HG02610 (cell line): ENCODE results near the gene CHST9.
"Not testable (repeated sequence)": the region's sequence is repeated elsewhere in the genome, so short reads cannot be mapped to it uniquely, and the experiment has no call there.

ENCODE experiments used
- ATAC-seq: cut with Tn5 transposase; IDR thresholded peaks from one replicate; pipeline ENCODE4 v1.9.1; 2021; ENCODE audit warnings: mild to moderate bottlenecking, moderate library complexity; ENCODE audit not compliant: unreplicated experiment

CHST9 gene

GRCh38 chr18:26943906-26944305, 241.2 kb downstream of the CHST9 start:
- ATAC-seq: no peak

- no peak for ATAC-seq
These were observed 243.5 kb downstream of the CHST9 start for GRCh38 chr18:26941584-26941983.

GRCh38 chr18:26940744-26941398, 244.2 kb downstream of the CHST9 start:
- ATAC-seq: no peak

DNA sequence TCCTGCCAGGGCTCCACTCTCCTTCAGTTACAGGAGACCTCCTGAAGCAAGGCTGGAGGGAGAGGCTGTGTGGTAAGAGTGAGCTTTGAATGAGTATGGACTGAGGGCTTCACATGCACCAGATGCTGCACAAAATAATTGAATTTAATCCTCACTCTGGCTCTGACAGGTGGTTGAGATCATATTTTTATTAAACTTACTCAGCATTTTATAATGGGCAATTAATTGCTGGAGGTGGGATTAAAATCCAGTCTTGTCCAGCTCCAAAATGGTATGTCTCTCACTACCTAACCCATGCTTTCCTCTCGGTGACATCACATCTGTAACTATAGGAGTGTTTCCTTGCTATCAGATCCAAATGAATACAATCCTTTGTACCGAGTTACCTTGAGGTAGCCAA, 253.4 kb downstream of the CHST9 start:
- ATAC-seq: no peak

DNA sequence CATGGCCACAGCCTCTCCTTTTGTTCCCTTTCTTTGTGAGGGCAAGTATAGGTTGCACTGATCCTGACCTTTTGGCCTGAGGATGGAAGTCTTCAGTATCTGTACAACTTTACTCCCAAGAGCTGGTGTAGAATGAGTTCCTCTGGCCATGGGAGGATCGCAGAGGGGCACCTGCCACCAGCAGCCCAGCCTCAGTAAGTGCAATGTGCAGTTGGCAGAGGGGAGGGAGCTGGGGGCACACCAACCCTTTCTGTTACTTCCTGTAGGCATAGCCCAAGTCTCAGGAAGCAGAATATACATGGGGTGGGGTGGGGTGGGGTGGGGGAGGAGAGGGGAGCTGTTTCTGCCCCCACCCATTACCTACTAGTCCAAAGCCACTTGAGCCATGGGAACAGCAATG, 254.5 kb downstream of the CHST9 start:
- ATAC-seq: no peak

- ATAC-seq: no peak
These were observed 256.3 kb downstream of the CHST9 start for GRCh38 chr18:26928670-26929313.

DNA sequence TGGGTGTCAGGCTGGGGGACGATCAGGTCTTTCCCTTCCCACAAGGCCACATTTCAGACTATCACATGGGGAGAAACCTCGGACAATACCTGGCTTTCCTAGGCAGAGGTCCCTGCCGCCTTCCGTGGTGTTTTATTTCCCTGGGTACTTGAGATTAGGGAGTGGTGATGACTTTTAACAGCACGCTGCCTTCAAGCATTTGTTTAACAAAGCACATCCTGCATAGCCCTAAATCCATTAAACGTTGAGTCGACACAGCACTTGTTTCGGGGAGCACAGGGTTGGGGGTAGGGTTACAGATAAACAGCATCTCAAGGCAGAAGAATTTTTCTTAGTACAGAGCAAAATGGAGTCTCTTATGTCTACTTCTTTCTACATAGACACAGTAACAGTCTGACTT, 257.3 kb downstream of the CHST9 start:
- ATAC-seq: not testable (repeated sequence)

DNA sequence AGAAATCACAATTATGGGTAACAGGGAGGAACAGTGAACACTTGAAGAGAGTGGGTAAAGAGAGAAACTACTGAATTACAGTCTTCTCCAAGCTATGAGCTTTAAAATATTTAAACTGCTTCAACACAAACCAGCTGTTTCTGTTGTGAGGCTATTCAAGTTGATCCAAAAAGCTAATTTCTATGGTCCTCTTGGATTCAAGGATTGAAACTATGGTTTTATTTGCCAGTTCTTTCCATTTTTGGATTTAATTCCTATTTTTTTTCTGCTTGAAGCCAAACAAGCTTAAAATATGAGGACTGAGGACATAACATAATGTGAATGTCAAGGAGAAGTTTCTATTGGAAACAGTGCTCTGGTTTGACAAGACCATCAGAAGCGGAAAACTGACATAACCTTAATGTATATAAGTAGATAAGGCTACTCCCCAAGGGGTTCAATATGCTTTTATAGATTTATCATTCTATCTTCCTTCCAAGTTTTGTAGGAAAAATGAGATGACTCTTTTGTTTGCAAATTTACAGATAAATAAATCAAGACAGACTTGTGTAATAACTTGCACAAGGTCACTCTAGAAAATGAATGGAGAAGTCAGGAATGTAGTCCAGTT, 258.9 kb downstream of the CHST9 start:
- ATAC-seq: no peak

- no peak for ATAC-seq
These were observed 259.8 kb downstream of the CHST9 start for GRCh38 chr18:26925313-26925712.

DNA sequence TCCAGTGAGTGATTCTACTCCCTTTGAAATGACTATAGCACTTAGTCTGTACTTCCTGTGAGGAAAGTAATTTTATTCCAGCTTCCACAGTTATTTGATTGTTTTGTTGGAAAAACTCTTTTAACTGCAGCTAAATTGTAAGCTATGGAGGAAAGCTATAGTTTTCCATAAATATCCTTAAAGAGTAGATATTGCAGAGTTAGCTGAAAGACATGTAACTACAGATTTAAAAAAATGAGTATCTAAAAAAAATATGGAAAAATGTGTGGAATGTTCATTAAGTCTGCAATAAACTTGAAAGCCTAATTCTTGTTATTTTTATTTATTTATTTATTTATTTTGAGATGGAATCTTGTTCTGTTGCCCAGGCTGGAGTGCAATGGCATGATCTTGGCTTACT, 262.8 kb downstream of the CHST9 start:
- no peak for ATAC-seq

DNA sequence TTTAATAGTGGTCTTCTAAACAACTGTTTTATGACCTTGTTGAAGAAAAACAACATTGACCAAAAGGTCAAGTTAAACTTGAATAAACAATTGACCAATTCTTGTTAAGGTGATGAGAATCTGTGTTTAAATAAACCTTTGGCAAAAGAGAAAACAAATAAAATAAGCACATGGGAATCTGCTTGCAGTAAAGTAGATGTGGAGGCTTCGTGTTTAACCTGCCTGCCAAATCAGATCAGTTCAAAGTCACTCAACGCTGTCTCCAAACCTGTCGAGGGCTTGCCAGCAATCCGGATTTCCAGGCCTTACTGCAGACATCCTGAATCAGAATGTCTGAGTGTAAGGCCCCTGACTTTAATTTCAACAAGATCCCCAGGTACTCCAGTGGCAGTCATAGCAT, 264.5 kb downstream of the CHST9 start:
- no peak for ATAC-seq

GRCh38 chr18:26919627-26920026, 265.5 kb downstream of the CHST9 start:
- ATAC-seq: no peak

DNA sequence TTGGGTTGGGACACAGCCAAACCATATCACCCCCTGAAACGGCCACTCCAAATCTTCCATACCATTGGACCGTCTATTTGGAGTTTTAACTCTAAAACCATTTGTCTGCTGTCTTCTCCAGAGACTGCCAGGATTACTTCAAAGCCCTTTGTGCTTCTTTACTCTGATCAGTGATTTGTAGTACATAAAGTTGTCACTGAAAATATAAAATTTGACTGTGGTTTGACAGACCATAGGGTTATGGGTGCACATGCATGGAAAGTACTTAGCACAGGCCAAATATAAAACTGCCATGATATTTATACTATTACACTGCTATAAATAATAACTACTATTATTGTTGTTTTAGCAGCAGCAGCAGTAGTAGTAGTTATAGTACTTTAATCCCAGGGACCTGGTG, 265.9 kb downstream of the CHST9 start:
- ATAC-seq: no peak

GRCh38 chr18:26911840-26912239, 273.3 kb downstream of the CHST9 start:
- no peak for ATAC-seq

- ATAC-seq: no peak
These were observed 275.4 kb downstream of the CHST9 start for GRCh38 chr18:26909599-26910290.

GRCh38 chr18:26908906-26909305, 276.2 kb downstream of the CHST9 start:
- ATAC-seq: no peak

- ATAC-seq: no peak
These were observed 282.8 kb downstream of the CHST9 start for GRCh38 chr18:26902291-26902690.

- ATAC-seq: no peak
These were observed 284.1 kb downstream of the CHST9 start for GRCh38 chr18:26901020-26901419.

GRCh38 chr18:26894426-26894825, 290.7 kb downstream of the CHST9 start:
- ATAC-seq: no peak

- no peak for ATAC-seq
These were observed 291.1 kb downstream of the CHST9 start for GRCh38 chr18:26893996-26894395.

GRCh38 chr18:26888259-26888658, 296.8 kb downstream of the CHST9 start:
- ATAC-seq: no peak
